GM21737 (cell line): ENCODE data around the gene TRPT1.
A peak's percentile ranks its signal among the peaks of the same experiment; 100 is the strongest.

Experiments used
- ATAC-seq: cut with Tn5 transposase; IDR thresholded peaks from one replicate; pipeline ENCODE4 v1.9.1; 2021; ENCODE audit warnings: mild to moderate bottlenecking, moderate library complexity; ENCODE audit not compliant: unreplicated experiment

TRPT1 gene

DNA sequence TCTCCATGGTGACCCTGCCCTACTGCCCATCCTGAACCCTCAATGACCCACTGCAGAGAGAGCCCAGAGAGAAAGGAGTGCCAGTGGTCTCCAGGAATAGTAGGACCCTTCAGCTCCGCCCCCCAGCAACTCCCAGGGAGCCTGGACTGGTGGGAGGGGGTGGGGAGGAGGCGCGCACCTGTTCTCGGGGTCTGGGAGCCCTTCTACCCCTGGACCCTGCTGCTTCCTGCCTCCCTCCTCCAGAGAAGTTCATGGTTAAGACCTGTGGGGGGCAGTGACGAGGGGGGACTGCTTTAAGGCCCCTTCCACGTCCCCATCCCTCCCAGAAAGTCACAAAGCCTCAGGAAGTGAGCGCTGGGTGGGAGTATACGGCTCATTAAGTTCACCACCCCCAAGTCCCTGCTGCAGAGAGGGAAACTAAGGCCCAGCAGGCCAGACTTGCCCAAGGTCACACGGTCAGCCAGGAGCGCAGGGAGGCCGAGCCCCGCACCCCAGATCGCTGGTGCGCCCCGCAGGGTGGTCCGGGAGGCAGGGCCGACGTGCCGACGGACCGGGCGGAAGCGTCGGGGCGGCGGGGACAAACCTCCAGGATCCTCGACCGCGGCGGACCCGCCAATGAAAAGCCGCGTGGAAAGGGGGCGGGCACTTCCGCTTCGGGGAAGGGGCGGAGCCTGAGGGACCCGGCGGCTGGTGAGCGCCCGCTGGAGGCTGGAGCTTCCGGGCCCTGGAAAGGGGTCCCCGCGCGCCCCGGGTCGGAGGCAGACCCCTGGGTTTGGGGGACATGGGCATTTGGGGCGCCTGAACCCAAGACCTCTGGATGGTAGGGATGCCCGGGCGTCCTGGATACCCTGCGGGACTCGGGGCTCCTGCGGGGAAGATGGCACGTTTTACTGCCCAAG lies at the start of gene TRPT1, which contains the start of gene NUDT22:
Gene TRPT1 (minus strand): TSS at position 579 of the 899 bp plus-strand sequence. CDS start 326 bp downstream, at position 253.
Gene NUDT22 (plus strand): TSS at position 667 of the 899 bp plus-strand sequence. CDS start 379 bp downstream, outside the sequence.
- peak; percentile 42 for ATAC-seq

DNA sequence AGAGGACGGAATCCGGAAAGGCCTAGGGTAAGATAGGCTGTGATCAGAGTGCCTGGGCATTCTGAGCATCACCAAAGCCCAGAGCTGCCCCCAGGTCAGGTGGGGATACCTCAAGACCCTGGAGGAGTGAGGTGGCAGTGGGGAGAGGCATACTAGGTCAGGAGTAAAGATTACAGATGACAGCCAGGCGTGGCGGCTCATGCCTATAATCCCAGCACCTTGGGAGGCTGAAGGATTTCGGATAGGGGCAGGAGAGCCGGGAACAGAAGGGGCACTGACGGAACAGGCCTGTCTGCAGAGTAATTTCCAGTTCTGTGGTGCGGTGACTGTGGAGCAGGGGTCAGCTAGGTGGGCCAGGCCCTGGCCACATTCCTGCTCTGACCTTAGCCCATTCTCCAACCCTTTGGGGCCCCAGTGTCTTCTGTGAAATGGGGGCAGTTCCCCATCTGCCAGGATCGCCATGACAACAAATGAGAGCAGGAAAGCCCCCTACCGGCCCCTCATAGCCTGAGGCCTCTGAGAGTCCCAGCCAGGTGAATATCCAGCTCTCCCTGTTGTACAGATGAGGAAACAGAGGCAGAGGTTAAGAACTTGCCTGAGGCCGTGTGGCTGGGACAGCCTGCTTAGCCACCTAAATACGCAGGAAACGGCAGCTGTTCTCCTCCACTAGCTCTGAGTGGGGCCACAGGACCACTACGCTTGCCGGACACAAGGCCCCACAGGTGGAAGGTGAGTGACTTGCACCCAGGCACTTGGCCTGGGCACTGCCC lies 49.2 kb upstream of the TRPT1 start:
- no peak for ATAC-seq

DNA sequence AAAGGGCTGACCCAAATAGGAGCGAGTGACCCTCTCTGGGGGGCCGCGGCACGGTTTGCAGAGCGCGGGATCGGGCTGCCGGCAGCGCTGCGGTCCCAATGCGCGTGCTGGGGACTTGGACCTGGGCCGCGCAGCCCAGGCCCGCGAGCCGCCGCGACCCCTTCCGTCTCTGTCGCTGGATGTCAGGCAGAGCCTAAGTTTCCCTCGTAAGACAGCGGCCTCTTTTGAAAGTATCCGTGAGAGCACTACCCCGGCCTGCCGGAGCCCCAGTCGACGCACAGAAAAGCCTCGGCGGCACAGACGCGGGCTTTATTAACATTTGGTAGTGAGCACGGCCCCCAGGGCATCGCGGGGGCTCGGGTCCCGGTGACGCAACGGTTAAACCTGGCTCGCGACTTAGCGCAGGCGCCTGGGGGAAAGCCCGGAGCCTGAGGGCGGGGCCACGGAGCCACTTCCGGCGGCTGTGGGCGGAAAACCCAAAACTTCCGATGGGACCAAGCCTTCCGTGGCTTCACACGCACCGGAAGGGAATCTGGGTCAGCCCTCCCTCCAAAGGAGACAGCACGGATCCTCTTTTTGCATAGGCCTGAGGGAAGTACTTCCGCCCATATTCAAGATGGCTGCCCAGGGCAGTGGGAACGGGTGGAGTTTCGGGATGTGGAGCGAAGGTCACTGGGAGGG lies 43.7 kb upstream of the TRPT1 start:
- ATAC-seq, result peak; percentile 57

DNA sequence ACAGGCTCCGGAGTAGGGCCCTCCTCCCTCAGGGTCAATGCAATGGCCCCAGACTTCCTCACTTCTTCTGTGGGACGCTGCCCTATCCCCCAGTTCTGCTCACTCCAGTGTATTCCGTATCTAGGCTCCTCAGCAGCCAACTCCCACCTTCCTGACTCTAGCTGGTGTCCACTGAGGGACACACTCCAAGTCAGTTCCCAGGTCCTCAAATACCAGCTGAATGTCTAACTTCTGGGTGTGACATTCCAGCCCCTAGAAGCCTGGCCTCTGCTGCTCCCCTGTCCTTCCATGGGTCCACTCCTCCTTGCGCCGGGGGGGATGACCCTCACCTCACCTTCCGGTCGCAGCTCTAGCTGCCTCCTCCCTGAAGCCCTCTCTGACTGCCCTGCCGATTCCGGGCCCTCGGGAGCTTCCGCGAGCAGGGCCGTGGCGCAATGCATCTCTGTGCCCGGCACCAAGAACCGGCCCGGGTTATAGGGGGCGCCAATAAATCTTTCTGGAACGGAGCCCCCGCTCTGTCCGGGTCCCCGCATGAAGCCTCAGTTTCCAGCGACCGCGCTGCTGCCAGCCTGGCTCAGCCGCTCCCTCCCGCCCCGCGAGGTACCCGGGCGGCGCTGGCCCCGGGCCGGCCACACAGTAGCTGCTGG lies 43.0 kb upstream of the TRPT1 start:
- ATAC-seq, result peak; percentile 17

- ATAC-seq, result no peak
These were observed 42.3 kb upstream of the TRPT1 start for GRCh38 chr11:64268025-64268892.

GRCh38 chr11:64267207-64267945 lies 41.4 kb upstream of the TRPT1 start:
- ATAC-seq, result no peak

DNA sequence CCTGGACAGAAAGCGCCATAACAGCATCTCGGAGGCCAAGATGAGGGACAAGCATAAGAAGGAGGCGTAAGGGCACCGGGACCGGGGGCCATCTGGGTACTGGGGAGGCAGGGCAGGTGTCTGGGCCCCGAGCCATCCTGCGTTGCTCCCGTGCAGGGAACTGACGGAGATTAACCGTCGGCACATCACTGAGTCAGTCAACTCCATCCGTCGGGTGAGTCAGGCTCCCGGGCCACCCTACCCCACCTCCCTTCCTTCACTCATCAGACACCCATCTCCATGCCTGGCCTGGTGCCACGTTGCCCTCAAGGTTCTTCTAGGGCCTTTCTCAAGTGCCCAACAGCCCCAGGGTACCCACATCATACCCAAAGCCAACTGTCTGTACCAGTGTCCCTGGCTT lies 40.4 kb upstream of the TRPT1 start:
- no peak for ATAC-seq

DNA sequence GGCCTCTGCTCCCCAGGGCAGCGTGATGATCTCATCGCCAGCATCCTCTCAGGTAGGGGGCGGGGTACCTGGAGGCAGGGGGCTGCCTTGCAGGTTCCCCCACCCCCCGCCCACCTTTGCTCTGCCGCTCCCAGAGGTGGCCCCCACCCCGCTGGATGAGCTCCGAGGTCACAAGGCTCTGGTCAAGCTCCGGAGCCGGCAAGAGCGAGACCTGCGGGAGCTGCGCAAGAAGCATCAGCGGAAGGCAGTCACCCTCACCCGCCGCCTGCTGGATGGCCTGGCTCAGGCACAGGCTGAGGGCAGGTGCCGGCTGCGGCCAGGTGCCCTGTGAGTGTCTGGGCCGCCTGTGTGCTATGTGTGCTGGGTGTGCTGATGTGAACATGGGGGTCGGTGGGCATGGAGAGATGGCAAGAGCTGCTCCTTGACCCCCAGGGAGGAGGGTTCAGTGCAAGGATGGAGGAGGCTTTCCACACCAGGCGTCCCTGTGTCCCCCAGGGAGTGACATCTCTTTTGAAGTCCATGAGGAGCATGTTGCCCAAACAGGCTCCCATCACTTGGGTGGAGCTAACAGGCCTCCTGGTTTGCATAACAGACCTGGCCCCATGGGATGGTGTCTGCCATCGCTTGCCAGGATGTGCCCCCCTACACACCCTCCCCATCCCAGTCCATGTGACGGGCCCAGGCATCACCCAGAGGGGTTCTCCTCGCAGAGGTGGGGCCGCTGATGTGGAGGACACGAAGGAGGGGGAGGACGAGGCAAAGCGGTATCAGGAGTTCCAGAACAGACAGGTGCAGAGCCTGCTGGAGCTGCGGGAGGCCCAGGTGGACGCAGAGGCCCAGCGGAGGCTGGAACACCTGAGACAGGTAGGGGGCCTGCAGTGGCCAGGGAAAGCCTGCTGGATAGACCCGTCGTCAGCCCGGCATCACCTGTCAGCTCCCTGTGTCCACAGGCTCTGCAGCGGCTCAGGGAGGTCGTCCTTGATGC lies 39.5 kb upstream of the TRPT1 start:
- ATAC-seq, result no peak

DNA sequence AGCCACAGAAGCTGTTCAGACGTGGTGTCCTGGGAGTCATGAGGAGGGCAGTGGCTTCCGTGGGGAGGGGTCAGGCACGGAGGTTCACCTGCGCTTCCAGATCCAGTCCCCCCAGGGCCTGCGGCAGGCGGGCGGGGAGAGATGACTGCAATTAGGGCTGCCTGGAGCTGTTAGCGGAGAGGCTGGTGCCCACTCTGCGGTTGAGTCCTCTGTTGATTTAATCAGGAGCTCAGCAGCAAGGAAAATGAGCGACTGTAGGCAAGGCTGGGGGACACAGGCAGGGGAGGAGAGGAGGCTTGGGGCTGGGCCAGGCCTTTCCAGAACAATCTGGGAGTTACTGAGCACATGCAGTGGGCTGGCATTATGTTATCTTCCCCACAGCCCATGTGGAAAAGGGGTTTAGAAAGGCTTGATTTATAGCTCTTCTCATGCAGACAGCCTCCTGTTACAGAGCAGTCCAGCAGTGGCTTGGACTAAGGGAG lies 38.4 kb upstream of the TRPT1 start:
- no peak for ATAC-seq

DNA sequence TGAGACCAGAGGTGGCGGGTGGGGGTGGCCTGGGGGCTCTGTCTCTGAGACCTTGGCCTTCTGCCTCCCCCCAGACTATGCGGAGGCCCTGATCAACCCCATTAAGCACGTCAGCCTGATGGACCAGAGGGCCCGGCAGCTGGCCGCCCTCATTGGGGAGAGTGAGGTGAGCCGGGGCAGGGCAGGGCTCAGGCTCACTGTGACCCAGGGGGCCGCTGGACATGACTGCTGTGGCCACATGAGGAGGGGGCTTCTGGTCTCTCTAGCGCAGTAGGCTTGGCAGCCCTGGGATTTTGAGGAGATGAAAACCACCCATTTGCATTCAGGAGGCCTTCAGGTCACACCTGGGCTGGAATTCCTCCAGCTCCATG lies 37.9 kb upstream of the TRPT1 start:
- no peak for ATAC-seq

GRCh38 chr11:64263021-64263946 lies 37.3 kb upstream of the TRPT1 start:
- no peak for ATAC-seq

DNA sequence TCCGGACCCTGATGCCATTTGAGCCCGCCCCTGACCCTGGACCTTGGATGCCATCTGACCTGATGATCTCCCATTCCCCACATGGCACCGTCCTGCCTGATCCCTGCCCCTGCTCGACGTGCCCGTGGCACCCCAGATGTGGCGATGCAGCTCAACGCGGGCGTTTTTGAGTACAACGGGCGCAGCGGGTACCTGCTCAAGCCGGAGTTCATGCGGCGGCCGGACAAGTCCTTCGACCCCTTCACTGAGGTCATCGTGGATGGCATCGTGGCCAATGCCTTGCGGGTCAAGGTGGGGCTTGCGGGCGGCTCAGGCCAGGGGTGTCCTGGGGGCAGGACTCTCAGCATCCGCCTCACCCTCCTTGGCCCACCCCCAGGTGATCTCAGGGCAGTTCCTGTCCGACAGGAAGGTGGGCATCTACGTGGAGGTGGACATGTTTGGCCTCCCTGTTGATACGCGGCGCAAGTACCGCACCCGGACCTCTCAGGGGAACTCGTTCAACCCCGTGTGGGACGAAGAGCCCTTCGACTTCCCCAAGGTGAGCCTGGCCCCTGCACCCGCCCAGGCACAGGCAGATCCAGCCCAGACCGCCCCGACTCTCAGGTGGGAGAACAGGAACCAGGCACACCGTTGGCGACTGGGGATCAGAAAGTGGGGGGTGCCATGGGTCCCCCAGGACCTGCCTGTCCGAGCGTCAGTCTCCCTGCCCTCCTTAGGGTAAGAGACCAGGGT lies 36.5 kb upstream of the TRPT1 start:
- no peak for ATAC-seq

- no peak for ATAC-seq
These were observed 35.6 kb upstream of the TRPT1 start for GRCh38 chr11:64261556-64262080.

DNA sequence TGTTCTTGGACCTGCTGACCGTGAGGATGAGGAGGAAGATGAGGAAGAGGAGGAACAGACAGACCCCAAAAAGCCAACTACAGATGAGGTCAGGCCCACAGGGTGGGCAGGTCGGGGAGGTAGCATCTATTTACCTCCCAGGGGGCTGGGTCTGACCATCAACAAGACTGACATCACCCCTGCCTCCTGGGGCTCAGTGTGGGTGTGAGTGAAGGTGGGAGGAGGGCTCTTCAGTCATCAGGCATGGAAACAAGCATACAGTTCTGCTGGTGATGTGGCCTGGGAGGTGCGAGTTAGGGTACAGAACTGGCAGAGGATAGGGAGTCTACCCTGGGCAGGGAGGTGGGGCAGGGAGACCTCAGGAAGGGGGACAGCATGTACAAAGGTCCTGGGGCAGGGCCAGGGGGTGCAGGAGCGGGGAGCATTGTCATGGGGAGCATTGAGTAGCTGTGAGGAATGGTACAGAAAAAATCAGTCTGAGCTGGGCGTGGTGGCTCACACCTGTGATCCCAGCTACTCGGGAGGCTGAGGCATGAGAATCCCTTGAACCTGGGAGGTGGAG lies 34.2 kb upstream of the TRPT1 start:
- ATAC-seq, result no peak

DNA sequence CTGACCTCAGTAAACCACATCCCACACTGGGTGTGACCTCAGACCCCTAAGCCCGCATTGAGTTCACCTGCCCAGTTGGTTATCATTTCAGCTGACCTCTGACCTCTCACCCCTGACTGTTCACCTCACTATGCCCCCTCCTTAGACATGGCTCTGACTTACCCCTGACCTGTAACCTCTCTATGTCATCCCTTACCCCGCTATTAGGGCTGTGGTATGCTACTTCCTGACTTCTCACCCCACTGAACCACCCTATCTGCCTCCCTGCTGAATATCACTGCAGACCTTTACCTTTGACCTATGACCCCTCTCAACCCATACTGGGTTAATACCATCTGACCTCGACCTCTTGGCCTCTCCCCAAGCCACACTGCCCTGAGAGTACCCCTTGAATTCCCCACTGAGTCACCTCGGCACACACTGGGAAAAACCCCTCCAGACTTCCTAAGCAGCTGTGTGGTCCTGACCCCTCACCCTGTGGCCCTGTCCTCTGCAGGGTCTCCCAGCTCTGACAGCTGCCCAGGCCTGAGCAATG lies 33.6 kb upstream of the TRPT1 start:
- ATAC-seq, result no peak
